Measurements from ENCODE around the gene DGKB. TPM values are rescaled to one million over a fixed set of nuclear protein-coding genes. Genes with fewer than 3 reads are reported as not detected.

DGKB gene
- total RNA-seq, 1 experiment from 2014 or later, result not detected

- POLR2A ChIA-PET, result no interaction called here
- Histone ChIP-seq H3K27me3 (ENCODE audit: control insufficient read depth, insufficient read depth, low read length) (no peaks in the 10 kb centered on the region), H3K4me1 (ENCODE audit: control insufficient read depth, insufficient read depth, low read length) (no peaks in the 10 kb centered on the region), H3K27ac (ENCODE audit: low read length) (no peak overlapping the region), H3K4me3 (ENCODE audit: low read depth in 2 of 2, low read length in 2 of 2) (no peak overlapping the region), H3K36me3 (ENCODE audit: control insufficient read depth, insufficient read depth, low read length) (no peaks in the 10 kb centered on the region), H3K9me3 (ENCODE audit: control insufficient read depth, insufficient read depth, low read depth, low read length) (peaks cover 6% of the 10 kb centered on the region; the same call in 1 of the 2 replicates)
- ATAC-seq (no peak), DNase-seq (ENCODE audit: low read depth, low spot score) (no peak)
- CTCF ChIA-PET, result no interaction called here
- no peak for TF ChIP-seq CTCF (IDR thresholded peaks at IDR 0.05)
- no peak for TF ChIP-seq TCF7L2 (IDR thresholded peaks at IDR 0.05; ENCODE audit: low read depth, low read length)
- no peak for TF ChIP-seq REST (IDR thresholded peaks at IDR 0.05; ENCODE audit: insufficient read depth in 1 of 2, low read depth in 2 of 2, low read length in 1 of 2)
- no peak for TF ChIP-seq POLR2AphosphoS5 (IDR thresholded peaks at IDR 0.05; ENCODE audit: low read depth, low read length)
- no peak for TF ChIP-seq SIN3A (IDR thresholded peaks at IDR 0.05; ENCODE audit: borderline replicate concordance, insufficient read depth, low read depth, low read length)
- in situ Hi-C loops (cut with HindIII; ENCODE audit: low pct_unique_long_range_greater_than_20kb, low sequenced_read_pairs) (no loop called here), intact Hi-C loops (cut with micrococcal nuclease; ENCODE audit: unreplicated experiment) (no loop called here)
- no TSS peak for BruUV-seq (replicated peaks)
These were observed 455.7 kb downstream of the DGKB start for GRCh38 chr7:14446829-14447228.

- TF ChIP-seq CTCF (IDR thresholded peaks at IDR 0.05) (no peak), REST (IDR thresholded peaks at IDR 0.05; ENCODE audit: insufficient read depth in 1 of 2, low read depth in 2 of 2, low read length in 1 of 2) (no peak), TCF7L2 (IDR thresholded peaks at IDR 0.05; ENCODE audit: low read depth, low read length) (no peak), SIN3A (IDR thresholded peaks at IDR 0.05; ENCODE audit: borderline replicate concordance, insufficient read depth, low read depth, low read length) (no peak), POLR2AphosphoS5 (IDR thresholded peaks at IDR 0.05; ENCODE audit: low read depth, low read length) (no peak)
- intact Hi-C loops (cut with micrococcal nuclease; ENCODE audit: unreplicated experiment), result no loop called here
- CTCF ChIA-PET, result no interaction called here
- H3K4me3 ChIP-seq (ENCODE audit: low read depth in 2 of 2, low read length in 2 of 2), result no peak overlapping the region
- H3K36me3 ChIP-seq (ENCODE audit: control insufficient read depth, insufficient read depth, low read length), result no peaks in the 10 kb centered on the region
- in situ Hi-C loops (cut with HindIII; ENCODE audit: low pct_unique_long_range_greater_than_20kb, low sequenced_read_pairs), result no loop called here
- no peaks in the 10 kb centered on the region for H3K27me3 ChIP-seq (ENCODE audit: control insufficient read depth, insufficient read depth, low read length)
- ATAC-seq, result no peak
- DNase-seq (ENCODE audit: low read depth, low spot score), result no peak
- H3K4me1 ChIP-seq (ENCODE audit: control insufficient read depth, insufficient read depth, low read length), result no peaks in the 10 kb centered on the region
- no TSS peak for BruUV-seq (replicated peaks)
- POLR2A ChIA-PET, result no interaction called here
- H3K9me3 ChIP-seq (ENCODE audit: control insufficient read depth, insufficient read depth, low read depth, low read length), result peaks cover 6% of the 10 kb centered on the region; the same call in 1 of the 2 replicates
- H3K27ac ChIP-seq (ENCODE audit: low read length), result no peak overlapping the region
These were observed 456.3 kb downstream of the DGKB start for GRCh38 chr7:14446219-14446618.
